Lower leg skin (tissue), 3 donors: ENCODE measurements around the gene PEAK1.

Source experiments
- CTCF ChIP-seq, 3 donors: fragments of 450-650 bp; IDR thresholded peaks; one replicate each; pipeline ENCODE4 v1.5.1; 2016; ENCODE audit warnings: antibody characterized with exemption in 3 of 3, mild to moderate bottlenecking in 3 of 3, moderate library complexity in 2 of 3
- POLR2A ChIP-seq, 2 donors: fragments of 450-650 bp; IDR thresholded peaks; one replicate each; pipeline ENCODE4 v1.6.1; 2016 to 2017; ENCODE audit warnings: antibody characterized with exemption in 2 of 2, mild to moderate bottlenecking in 1 of 2, moderate library complexity in 1 of 2

GRCh38 chr15:77179541-77179998, 240.3 kb downstream of the PEAK1 start:
- no peak for TF ChIP-seq CTCF (IDR thresholded peaks at IDR 0.05)
- no peak for TF ChIP-seq POLR2A (IDR thresholded peaks at IDR 0.05)
